NCI-H1436 treated with DMSO at 0.1 percent for 48 hours (cell line): ENCODE measurements around the gene CSF2RB.

Experiments
- DNase-seq: peaks from one replicate; lab custom pipeline; 2025; lab: John Stamatoyannopoulos, UW

Gene CSF2RB

DNA sequence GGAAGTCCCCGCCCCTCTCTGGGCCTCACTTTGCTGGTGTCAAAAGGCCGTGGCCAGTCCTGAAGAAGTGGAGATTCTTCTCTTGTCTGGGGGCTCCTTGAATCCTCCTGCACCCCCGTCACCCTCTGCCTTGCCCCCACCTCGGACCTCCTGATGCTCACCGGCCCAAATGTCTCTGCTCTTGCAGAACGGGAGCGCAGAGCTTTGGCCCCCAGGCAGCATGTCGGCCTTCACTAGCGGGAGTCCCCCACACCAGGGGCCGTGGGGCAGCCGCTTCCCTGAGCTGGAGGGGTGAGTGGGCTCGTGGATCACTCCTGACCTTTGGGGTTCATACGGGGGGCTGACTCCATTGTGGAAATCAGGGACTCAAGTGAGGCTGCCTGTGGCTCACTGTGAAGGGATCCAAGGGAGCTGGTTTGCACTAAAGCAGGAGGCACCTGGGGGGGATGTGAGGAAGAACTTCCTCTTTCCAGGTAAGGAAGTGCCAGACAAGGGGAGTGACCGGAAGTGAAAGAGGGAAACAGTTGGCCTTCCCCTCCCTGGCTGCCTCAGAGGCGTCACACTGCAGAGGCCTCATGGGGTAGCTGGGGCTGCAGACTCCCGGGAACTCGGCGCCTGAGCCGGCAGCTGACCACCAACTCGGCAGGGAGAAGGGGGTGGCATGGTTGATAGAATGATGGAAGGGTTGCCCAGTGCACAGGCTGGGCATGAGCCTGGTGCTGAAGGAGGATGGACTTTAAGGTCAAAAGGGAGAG, 23.1 kb downstream of the CSF2RB start:
- no peak for DNase-seq

- no peak for DNase-seq
Measured at GRCh38 chr22:36937319-36938027, 24.0 kb downstream of the CSF2RB start.

DNA sequence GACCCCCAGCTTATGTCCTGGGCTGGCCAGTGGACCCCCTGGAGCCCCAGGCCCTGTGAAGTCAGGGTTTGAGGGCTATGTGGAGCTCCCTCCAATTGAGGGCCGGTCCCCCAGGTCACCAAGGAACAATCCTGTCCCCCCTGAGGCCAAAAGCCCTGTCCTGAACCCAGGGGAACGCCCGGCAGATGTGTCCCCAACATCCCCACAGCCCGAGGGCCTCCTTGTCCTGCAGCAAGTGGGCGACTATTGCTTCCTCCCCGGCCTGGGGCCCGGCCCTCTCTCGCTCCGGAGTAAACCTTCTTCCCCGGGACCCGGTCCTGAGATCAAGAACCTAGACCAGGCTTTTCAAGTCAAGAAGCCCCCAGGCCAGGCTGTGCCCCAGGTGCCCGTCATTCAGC, 24.6 kb downstream of the CSF2RB start:
- no peak for DNase-seq

- DNase-seq = no peak
Measured at GRCh38 chr22:36938886-36939285, 25.5 kb downstream of the CSF2RB start.

GRCh38 chr22:36940676-36941075, 27.2 kb downstream of the CSF2RB start:
- DNase-seq = no peak

- DNase-seq = no peak
Measured at GRCh38 chr22:36942556-36942955, 29.1 kb downstream of the CSF2RB start.

DNA sequence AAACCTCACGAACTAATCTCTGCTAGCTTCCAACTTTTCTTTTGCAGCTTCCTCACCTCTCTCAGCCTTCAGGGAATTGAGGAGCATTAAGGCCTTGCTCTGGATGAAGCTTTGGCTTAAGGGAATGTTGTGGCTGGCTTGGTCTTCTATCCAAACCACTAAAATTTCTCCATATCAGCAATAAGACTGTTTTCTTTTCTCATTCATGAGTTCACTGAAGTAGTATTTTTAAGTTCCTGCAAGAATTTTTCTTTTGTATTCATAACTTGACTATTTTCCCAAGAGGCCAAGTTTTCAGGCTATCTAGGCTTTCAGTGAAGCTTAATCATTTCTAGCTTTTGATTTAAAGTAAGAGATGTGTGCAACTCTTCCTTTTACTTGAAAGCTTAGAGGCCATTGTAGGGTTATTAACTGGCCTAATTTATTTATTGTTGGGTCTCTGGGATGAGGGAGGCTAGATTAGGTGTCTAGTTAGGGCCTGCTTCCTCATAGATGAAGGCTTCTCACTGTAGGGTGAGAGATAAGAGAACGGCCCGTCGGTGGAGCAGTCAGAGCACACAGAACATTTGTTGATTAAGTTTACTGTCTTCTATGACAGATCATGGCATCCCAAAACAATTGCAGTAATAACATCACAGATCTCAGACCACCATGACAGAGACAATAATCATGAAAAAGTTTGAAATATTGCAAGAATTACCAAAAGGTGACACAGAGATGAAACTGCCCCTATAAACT, 33.2 kb downstream of the CSF2RB start:
- DNase-seq = no peak

GRCh38 chr22:36948273-36949225, 35.1 kb downstream of the CSF2RB start:
- DNase-seq = no peak

GRCh38 chr22:36950797-36951590, 37.6 kb downstream of the CSF2RB start:
- no peak for DNase-seq

GRCh38 chr22:36951746-36952145, 38.3 kb downstream of the CSF2RB start:
- no peak for DNase-seq

- DNase-seq = no peak
Measured at GRCh38 chr22:36953239-36954080, 40.0 kb downstream of the CSF2RB start.

- no peak for DNase-seq
Measured at GRCh38 chr22:36954251-36955014, 41.0 kb downstream of the CSF2RB start.

- DNase-seq = no peak
Measured at GRCh38 chr22:36955691-36956090, 42.3 kb downstream of the CSF2RB start.

- DNase-seq = no peak
Measured at GRCh38 chr22:36958366-36958765, 44.9 kb downstream of the CSF2RB start.

DNA sequence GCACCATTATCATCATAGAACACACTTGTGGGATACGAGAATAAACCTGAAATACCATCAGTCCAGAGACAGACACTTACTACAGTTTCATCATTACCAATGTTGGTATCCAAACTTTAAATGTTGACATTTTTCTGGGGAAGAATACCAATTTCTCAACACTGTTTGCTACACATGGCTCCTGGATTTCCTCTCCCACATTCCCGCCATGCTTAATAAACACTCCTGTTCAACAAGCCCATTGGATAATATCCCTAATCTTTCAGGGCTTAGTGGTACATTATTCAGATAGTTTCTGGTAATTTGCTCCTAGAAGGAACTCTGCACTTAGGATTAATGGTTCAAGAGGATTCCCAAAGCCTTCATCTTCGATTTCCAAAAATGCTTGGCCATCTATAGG, 48.2 kb downstream of the CSF2RB start:
- no peak for DNase-seq

- no peak for DNase-seq
Measured at GRCh38 chr22:36963302-36963701, 49.9 kb downstream of the CSF2RB start.

DNA sequence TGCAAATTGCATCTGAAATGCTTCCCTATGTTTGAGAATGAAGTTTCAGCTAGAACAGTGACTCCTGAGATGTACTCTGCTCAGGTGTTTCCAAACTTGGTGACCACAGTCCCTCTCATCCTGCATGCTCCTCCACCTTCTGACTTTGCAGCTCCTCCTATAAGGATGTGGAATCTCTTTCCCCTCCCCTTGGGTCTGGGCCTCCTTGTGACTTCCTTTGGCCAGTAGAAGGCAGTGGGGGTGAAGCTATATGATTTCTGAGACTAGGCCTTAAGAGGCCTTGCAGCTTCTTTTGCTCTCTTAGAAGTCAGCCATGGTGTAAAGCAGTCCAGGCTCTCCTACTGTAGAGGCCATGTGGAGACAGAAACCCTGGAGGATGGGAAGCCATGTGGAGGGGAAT, 50.7 kb downstream of the CSF2RB start:
- DNase-seq = no peak

- no peak for DNase-seq
Measured at GRCh38 chr22:36965696-36966095, 52.3 kb downstream of the CSF2RB start.

DNA sequence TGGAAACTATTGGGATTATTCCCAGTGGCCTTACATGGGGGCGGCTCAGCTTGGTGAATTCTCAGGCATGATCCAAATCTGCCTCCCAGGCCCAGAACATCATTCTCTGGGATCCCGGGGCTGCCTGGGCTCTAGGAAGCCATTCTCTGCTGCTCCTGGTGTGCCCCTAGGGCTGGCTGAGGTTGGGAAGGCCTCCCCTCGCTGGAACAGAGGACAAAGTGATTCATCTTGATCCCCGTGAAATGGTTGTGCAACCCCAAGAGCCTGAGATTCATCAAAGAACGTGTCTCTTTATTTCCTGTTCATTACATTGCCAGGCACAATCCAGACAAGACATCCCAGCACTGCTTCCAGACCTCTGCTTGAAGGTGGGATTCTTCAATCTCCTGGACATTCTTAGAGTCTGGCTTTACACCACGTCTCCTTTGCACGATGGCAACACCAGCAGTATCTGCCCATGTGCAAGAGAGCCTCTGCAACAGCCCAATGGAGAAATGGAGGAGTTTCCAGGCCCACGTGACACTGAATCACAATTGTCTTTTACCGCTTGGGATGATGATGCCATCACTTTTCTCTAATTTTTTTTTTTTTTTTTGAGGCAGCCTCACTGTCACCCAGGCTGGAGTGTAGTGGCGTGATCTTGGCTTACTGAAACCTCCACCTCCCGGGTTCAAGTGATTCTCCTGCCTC, 53.6 kb downstream of the CSF2RB start:
- no peak for DNase-seq
